NCI-H1092 (cell line): Measurements from ENCODE around the gene SNX21.

ENCODE experiments used
- DNase-seq: peaks from one replicate; lab custom pipeline; 2025; lab: John Stamatoyannopoulos, UW

Gene SNX21

GRCh38 chr20:45880988-45881788 is 47.6 kb downstream of the SNX21 start, which contains the start of gene ZSWIM1:
TSS of gene ZSWIM1 (plus strand) at chr20:45881227. CDS start at chr20:45882593, 1,366 bp downstream.
- DNase-seq, result peak; percentile 99

DNA sequence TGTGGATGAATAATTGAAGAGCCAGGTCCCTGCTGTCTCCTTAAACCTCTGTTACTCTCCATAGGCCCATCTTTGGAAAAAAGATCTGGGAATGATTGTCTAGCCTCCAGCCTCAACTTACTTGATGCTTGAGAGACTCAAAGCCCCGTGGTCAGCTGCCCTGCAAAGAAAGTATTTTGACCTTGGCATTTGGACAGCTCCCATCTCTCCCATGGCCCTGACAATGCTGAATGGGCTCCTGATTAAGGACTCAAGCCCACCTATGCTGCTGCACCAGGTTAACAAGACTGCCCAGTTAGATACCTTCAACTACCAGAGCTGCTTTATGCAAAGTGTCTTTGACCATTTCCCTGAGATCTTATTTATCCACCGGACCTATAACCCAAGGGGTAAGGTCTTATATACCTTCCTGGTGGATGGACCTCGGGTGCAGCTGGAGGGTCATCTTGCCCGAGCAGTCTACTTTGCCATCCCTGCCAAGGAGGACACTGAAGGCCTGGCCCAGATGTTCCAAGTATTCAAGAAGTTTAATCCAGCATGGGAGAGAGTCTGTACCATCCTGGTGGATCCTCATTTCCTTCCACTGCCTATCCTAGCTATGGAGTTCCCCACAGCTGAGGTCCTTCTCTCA is 49.0 kb downstream of the SNX21 start:
- DNase-seq, result no peak

DNA sequence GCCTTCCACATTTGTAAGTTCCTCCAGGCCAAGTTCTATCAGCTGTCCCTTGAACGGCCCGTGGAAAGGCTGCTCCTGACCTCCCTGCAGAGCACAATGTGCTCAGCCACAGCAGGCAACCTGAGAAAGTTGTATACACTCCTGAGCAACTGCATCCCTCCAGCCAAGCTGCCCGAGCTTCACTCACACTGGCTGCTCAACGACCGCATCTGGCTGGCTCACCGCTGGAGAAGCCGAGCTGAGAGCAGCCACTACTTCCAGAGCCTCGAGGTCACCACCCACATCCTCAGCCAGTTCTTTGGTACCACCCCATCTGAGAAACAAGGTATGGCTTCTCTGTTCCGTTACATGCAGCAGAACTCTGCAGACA is 49.5 kb downstream of the SNX21 start:
- DNase-seq, result no peak

GRCh38 chr20:45886590-45887345 is 53.2 kb downstream of the SNX21 start:
- DNase-seq, result no peak

DNA sequence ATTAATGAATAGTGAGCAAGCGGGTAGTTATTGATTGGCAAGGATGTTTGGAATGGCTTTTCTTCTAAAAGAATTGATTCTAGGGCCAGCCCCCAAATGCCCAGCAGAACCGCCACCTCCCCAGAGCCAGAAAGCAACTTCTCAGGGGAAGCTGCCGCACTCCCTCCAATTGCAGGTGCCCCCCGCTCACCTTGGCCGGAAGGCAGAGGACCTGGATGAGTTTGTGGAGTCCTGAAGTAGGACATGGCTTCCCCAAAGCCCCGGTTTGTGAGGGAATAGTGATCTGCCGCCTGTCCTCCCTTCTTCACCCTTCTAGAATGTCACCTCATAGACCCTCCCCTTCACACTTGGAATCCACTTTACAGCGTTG is 53.7 kb downstream of the SNX21 start, which contains the start of gene SPATA25:
SPATA25 (minus strand) TSS at position 277 of the 370 bp plus-strand sequence; CDS start at position 245, 32 bp downstream.
- DNase-seq, result no peak

GRCh38 chr20:45888681-45889080 is 55.1 kb downstream of the SNX21 start:
- no peak for DNase-seq

GRCh38 chr20:45890077-45890984 is 56.7 kb downstream of the SNX21 start:
- peak; percentile 62 for DNase-seq

DNA sequence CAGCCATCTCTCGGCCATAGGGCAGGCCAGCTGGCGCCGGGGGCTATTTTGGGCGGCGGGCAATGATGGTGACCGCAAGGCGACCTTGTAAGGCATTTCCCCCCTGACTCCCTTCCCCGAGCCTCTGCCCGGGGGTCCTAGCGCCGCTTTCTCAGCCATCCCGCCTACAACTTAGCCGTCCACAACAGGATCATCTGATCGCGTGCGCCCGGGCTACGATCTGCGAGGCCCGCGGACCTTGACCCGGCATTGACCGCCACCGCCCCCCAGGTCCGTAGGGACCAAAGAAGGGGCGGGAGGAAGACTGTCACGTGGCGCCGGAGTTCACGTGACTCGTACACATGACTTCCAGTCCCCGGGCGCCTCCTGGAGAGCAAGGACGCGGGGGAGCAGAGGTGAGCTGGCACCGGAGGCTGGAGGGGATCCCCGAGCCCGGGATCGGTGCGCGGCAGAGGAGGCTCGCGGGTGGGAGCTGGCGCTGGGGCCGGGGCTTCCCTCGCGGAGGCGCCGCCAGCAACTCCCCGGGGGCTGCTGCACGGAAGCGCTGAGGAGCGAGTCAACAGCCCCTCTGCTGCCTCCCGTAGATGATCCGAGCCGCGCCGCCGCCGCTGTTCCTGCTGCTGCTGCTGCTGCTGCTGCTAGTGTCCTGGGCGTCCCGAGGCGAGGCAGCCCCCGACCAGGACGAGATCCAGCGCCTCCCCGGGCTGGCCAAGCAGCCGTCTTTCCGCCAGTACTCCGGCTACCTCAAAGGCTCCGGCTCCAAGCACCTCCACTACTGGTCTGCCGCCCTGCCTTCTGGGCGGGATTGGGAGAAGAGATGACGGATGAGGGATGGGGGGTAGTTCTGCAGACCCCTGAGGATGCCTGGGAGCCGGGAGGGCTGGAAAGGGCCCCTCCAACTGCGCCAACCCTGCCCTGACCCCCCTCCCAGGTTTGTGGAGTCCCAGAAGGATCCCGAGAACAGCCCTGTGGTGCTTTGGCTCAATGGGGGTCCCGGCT is 57.7 kb downstream of the SNX21 start, which contains the start of the genes CTSA and NEURL2:
CTSA (plus strand) TSS at position 351 of the 999 bp plus-strand sequence; CDS start at position 585, 234 bp downstream.
NEURL2 (minus strand) TSS at position 224 of the 999 bp plus-strand sequence; CDS start at position 7, 217 bp downstream.
- DNase-seq, result peak; percentile 75

- no peak for DNase-seq
Measured at GRCh38 chr20:45892049-45892825, 58.6 kb downstream of the SNX21 start.
